ENCODE results near the gene ATAT1. TPM values are rescaled to one million over a fixed set of nuclear protein-coding genes. Genes with fewer than 3 reads are reported as not detected.

ATAT1 gene
- total and polyA plus RNA-seq, 2 of the 13 experiments (the other 11 are each of a cell fraction or from before 2014, with no cell fraction given) = 9.2 to 23.6 TPM

- TF ChIP-seq, protein P1, sequence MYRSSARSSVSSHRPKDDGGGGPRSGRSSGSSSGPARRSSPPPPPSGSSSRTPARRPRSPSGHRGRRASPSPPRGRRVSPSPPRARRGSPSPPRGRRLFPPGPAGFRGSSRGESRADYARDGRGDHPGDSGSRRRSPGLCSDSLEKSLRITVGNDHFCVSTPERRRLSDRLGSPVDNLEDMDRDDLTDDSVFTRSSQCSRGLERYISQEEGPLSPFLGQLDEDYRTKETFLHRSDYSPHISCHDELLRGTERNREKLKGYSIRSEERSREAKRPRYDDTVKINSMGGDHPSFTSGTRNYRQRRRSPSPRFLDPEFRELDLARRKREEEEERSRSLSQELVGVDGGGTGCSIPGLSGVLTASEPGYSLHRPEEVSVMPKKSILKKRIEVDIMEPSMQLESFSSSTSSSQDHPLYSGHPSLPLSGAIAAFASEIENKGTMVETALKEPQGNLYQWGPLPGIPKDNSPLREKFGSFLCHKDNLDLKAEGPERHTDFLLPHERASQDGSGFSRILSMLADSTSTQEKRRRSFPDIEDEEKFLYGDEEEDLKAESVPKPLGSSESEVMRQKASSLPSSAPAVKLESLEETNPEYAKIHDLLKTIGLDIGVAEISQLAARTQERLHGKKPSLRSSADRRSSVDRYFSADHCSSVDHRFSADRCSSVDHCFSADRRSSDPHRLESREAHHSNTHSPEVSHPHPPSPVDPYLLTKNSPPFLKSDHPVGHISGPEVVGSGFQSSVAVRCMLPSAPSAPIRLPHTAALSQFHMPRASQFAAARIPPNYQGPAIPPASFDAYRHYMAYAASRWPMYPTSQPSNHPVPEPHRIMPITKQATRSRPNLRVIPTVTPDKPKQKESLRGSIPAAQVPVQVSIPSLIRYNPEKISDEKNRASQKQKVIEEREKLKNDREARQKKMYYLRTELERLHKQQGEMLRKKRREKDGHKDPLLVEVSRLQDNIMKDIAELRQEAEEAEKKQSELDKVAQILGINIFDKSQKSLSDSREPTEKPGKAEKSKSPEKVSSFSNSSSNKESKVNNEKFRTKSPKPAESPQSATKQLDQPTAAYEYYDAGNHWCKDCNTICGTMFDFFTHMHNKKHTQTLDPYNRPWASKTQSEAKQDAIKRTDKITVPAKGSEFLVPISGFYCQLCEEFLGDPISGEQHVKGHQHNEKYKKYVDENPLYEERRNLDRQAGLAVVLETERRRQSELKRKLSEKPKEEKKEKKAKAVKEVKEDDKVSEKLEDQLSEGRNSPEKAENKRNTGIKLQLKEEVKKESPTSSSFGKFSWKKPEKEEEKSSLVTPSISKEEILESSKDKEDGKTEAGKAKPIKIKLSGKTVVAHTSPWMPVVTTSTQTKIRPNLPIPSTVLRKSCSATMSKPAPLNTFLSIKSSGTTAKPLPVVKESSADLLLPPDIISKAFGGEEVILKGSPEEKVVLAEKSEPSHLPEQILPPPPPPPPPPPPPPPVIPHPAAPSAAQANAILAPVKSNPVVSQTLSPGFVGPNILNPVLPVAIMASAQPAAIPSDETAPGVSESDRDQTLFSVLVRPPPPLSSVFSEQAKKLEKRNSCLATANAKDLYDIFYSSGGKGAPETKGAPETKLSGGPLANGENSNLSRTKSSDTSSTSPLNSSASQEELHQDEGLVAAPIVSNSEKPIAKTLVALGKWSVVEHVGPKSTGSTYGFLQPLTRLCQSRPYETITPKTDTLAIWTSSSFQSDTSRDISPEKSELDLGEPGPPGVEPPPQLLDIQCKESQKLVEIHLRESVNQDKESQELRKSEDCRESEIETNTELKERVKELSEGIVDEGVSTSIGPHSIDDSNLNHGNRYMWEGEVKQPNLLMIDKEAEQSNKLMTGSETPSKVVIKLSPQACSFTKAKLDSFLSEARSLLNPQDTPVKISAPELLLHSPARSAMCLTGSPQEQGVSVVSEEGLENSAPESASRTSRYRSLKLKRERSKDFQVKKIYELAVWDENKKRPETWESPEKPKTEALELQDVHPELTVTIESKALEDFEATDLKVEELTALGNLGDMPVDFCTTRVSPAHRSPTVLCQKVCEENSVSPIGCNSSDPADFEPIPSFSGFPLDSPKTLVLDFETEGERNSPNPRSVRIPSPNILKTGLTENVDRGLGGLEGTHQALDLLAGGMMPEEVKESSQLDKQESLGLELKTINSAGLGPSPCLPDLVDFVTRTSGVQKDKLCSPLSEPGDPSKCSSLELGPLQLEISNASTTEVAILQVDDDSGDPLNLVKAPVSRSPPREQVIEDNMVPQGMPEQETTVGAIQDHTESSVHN (CRISPR knock-in tag; IDR thresholded peaks at IDR 0.05) = no peak
- TF ChIP-seq ZNF572 (CRISPR knock-in tag; IDR thresholded peaks at IDR 0.05) (no peak), ZNF547 (CRISPR knock-in tag; IDR thresholded peaks at IDR 0.05) (0 out of 2 replicates have a peak, but pooled peaks have one; percentile 52), ZNF20 (CRISPR knock-in tag; IDR thresholded peaks at IDR 0.05) (no peak; the same call in 1 of the 2 replicates), ZNF788 (CRISPR knock-in tag; IDR thresholded peaks at IDR 0.05; ENCODE audit: borderline replicate concordance) (peak; percentile 43; the same call in 1 of the 2 replicates), DDIT3 (CRISPR knock-in tag; IDR thresholded peaks at IDR 0.05) (no peak), ZNF430 (CRISPR knock-in tag; IDR thresholded peaks at IDR 0.05) (no peak; the same call in 1 of the 2 replicates), MTF2 (CRISPR knock-in tag; IDR thresholded peaks at IDR 0.05; ENCODE audit: borderline replicate concordance) (no peak), ZNF17 (CRISPR knock-in tag; IDR thresholded peaks at IDR 0.05) (no peak), PBX3 (CRISPR knock-in tag; IDR thresholded peaks at IDR 0.05; ENCODE audit: borderline replicate concordance) (no peak), ZNF264 (CRISPR knock-in tag; IDR thresholded peaks at IDR 0.05) (peak; percentile 82; the same call in 1 of the 2 replicates), ZNF790 (CRISPR knock-in tag; IDR thresholded peaks at IDR 0.05; ENCODE audit: borderline replicate concordance) (no peak), ZNF34 (CRISPR knock-in tag; IDR thresholded peaks at IDR 0.05; ENCODE audit: borderline replicate concordance) (no peak; the same call in 1 of the 2 replicates), ZNF567 (CRISPR knock-in tag; IDR thresholded peaks at IDR 0.05; ENCODE audit: borderline replicate concordance) (peak; percentile 99)
- TF ChIP-seq, protein P2, sequence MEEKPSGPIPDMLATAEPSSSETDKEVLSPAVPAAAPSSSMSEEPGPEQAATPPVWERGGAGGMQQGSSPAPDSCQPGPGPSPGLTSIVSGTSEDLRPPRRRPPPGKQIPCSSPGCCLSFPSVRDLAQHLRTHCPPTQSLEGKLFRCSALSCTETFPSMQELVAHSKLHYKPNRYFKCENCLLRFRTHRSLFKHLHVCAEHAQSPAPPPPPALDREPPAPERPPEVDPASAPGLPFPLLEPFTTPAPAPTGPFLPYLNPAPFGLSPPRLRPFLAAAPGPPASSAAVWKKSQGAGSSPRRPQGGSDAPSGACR (CRISPR knock-in tag; IDR thresholded peaks at IDR 0.05) = no peak
- TF ChIP-seq, protein P3, sequence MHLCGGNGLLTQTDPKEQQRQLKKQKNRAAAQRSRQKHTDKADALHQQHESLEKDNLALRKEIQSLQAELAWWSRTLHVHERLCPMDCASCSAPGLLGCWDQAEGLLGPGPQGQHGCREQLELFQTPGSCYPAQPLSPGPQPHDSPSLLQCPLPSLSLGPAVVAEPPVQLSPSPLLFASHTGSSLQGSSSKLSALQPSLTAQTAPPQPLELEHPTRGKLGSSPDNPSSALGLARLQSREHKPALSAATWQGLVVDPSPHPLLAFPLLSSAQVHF (CRISPR knock-in tag; IDR thresholded peaks at IDR 0.05) = 0 out of 2 replicates have a peak, but pooled peaks have one; percentile 48
- TF ChIP-seq, protein P4, sequence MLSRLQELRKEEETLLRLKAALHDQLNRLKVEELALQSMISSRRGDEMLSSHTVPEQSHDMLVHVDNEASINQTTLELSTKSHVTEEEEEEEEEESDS (CRISPR knock-in tag; IDR thresholded peaks at IDR 0.05; ENCODE audit: borderline replicate concordance) = peak; percentile 87; the same call in 1 of the 2 replicates
Observed at GRCh38 chr6:30617565-30618269, 9.0 kb upstream of the ATAT1 start, which contains the start of gene MRPS18B (continued).
